Lower leg skin (tissue), 4 donors: ENCODE results near the gene NEXN. TPM values are rescaled to one million over a fixed set of nuclear protein-coding genes. Genes with fewer than 3 reads are reported as not detected.
"Not testable (repeated sequence)": the region's sequence is repeated elsewhere in the genome, so short reads cannot be mapped to it uniquely, and the experiment has no call there.

Source experiments
- DNase-seq, 2 donors: peaks; one replicate each; pipeline ENCODE4 v3.0.0-alpha.2; 2019; ENCODE audit warnings: low spot score in 2 of 2
- H3K4me3 ChIP-seq: fragments of 200-600 bp; sonication (generic); 2 replicates; pipeline ENCODE4 v1.5.1; 2017; ENCODE audit warnings: mild to moderate bottlenecking, low read depth; ENCODE audit not compliant: poor library complexity, severe bottlenecking
- POLR2A ChIP-seq, 2 donors: fragments of 450-650 bp; IDR thresholded peaks; one replicate each; pipeline ENCODE4 v1.6.1; 2016 to 2017; ENCODE audit warnings: antibody characterized with exemption in 2 of 2, mild to moderate bottlenecking in 1 of 2, moderate library complexity in 1 of 2
- WGBS, 2 donors: methylation state at CpG; one replicate each; pipeline ENCODE4 v1.1.5; 2018; 5-methylcytosine and 5-hydroxymethylcytosine counted together
- intact Hi-C: fragments of 100-400 bp; cut with DNase I; formaldehyde crosslinking; loops from one replicate; pipeline ENCODE4 v1.15.0; 2023; ENCODE audit warnings: low total_unique reads
- total RNA-seq, 4 donors: library from RNA; depleted of rRNA; stranded (reverse); fragments of >200 nt; gene quantifications; one replicate each; pipeline ENCODE4 v1.1.0, GENCODE V29; 2016
- TF ChIP-seq, protein P1 (sequence below), 3 donors: fragments of 450-650 bp; IDR thresholded peaks; one replicate each; pipeline ENCODE4 v1.5.1; 2016; ENCODE audit warnings: antibody characterized with exemption in 3 of 3, mild to moderate bottlenecking in 3 of 3, moderate library complexity in 2 of 3

Gene NEXN
- total RNA-seq, 4 donors from 2014 or later = 0.84 to 4.3 (median 2.0) TPM

DNA sequence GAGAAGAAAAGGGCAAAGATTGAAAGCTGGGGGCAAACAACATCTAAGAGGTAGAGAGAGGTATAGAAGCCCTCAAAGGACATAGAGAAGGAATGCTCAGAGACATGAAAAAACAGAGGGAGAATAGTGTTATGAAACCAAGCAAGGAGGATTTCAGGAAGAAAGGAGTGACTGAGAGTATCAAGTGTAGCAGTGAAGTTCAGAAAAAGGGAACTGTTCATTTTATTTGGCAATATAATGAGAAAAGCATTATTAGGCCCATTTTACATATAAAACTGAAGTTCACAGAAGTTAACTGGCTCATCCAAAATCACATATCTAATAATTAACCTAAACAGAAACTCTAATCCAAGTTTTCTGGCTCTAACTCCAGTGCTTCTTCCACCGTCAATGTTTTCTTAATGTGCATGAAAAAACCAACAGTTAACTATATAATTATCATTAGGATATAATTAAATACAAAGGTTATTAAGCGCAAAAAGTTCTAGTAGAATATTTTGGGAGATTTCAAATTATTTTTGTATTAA lies 17.7 kb downstream of the NEXN start:
- H3K4me3 ChIP-seq = no peak overlapping the region
- intact Hi-C loops = no loop called here
- TF ChIP-seq, protein P1, sequence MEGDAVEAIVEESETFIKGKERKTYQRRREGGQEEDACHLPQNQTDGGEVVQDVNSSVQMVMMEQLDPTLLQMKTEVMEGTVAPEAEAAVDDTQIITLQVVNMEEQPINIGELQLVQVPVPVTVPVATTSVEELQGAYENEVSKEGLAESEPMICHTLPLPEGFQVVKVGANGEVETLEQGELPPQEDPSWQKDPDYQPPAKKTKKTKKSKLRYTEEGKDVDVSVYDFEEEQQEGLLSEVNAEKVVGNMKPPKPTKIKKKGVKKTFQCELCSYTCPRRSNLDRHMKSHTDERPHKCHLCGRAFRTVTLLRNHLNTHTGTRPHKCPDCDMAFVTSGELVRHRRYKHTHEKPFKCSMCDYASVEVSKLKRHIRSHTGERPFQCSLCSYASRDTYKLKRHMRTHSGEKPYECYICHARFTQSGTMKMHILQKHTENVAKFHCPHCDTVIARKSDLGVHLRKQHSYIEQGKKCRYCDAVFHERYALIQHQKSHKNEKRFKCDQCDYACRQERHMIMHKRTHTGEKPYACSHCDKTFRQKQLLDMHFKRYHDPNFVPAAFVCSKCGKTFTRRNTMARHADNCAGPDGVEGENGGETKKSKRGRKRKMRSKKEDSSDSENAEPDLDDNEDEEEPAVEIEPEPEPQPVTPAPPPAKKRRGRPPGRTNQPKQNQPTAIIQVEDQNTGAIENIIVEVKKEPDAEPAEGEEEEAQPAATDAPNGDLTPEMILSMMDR (IDR thresholded peaks at IDR 0.05) = no peak
- no peak for DNase-seq
- 90 to 92% methylated on average over 2 of the region's 2 CpGs for WGBS, 2 donors

DNA sequence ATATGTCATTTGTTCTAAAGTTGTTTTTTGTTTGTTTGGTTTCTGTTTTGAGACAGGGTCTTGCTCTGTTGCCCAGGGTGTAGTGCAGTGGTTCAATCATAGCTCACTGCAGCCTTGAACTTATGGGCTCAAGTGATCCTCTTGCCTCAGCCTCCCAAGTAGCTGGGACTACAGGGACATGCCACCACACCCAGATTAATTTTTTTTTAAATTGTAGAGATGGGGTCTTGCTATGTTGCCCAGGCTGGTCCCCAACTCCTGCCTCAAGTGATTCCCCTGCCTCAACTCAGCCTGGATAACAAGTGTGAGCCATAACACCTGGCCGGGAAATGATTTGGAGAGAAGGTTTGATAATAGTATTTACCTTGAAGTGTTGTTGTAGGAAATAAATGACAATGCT lies 18.2 kb downstream of the NEXN start:
- TF ChIP-seq, protein P1 (IDR thresholded peaks at IDR 0.05) = no peak
- TF ChIP-seq POLR2A (IDR thresholded peaks at IDR 0.05) = no peak
- no peak overlapping the region for H3K4me3 ChIP-seq
- no peak for DNase-seq
- 91 to 100% methylated on average over 1 of the region's 1 CpG for whole genome bisulfite sequencing, 2 donors
- intact Hi-C loops = no loop called here

DNA sequence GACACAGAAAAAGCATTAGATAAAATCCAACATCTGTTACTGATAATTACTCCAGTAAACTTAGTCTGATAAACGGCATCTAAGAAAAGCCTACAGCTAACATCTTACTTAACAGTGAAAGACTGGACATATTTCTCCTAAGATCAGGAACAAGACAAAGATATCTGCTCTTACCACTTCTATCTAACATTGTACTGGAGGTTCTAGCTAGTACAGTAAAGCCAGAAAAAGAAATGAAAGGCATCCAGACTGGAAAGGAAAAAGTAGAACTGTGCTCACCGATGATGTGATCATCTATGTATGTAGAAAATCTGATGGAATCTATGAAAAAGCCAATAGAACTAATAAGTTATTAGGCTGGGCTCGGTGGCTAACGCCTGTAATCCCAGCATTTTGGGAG lies 21.7 kb downstream of the NEXN start:
- WGBS, 2 donors = 86 to 88% methylated on average over 4 of the region's 4 CpGs
- DNase-seq = no peak
- TF ChIP-seq POLR2A (IDR thresholded peaks at IDR 0.05) = no peak
- TF ChIP-seq, protein P1 (IDR thresholded peaks at IDR 0.05) = no peak
- H3K4me3 ChIP-seq = no peak overlapping the region
- intact Hi-C loops = no loop called here

DNA sequence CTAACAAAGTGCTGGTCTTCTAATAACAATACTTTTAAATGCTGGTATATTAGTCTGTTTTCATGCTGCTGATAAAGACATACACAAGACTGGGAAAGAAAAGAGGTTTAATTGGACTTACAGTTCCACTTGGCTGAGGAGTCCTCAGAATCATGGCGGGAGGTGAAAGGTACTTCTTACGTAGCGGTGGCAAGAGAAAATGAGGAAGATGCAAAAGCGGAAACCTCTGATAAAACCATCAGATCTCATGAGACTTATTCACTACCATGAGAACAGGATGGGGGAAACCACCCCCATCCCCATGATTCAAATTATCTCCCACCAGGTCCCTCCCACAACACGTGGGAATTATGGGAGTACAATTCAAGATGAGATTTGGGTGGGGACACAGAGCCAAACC lies 30.5 kb downstream of the NEXN start:
- WGBS, 2 donors = 93 to 95% methylated on average over 5 of the region's 5 CpGs
- H3K4me3 ChIP-seq, intact Hi-C loops, DNase-seq: not testable (repeated sequence)

DNA sequence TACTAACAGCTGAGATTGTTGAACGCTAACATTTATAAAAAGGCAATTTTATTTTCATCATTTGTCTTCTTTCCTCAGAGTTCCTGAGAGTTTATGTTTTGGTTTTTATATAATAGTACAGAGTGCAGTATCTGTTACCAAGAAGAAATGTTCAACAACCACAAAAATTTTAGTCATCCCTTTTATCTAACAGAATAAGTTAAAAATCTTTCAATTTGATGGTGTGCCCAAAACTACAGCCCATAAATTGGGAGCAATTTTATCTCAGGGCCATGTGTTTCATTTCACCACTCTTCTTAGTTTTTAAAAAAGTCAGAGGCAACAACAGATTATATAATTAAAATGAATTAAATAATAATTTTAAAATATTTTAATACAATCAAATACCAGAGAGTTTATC lies 37.1 kb downstream of the NEXN start:
- WGBS, 2 donors = 62 to 63% methylated on average over 1 of the region's 1 CpG
- H3K4me3 ChIP-seq = no peak overlapping the region
- TF ChIP-seq, protein P1 (IDR thresholded peaks at IDR 0.05) = no peak
- no peak for TF ChIP-seq POLR2A (IDR thresholded peaks at IDR 0.05)
- DNase-seq = no peak
- intact Hi-C loops = no loop called here

DNA sequence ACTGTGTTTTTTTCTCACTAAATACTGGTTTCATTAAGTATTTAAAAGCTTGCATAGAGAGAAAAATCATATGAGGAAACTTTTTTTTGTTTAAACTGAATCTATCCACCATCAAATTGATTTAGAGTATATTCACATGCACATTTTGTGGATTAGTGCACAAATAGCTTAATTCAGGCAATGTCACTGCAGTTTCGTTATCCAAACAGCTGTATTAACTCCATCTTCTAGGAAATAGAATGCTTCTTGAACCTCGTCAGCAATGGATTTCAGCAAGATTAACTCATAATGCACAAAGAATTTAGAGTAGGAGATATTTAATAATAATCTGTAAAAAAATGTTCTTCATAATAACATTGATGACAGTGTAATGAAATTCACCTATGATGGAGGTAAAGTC lies 37.5 kb downstream of the NEXN start:
- 85 to 86% methylated on average over 2 of the region's 2 CpGs for WGBS, 2 donors
- TF ChIP-seq, protein P1 (IDR thresholded peaks at IDR 0.05) = no peak
- no peak for TF ChIP-seq POLR2A (IDR thresholded peaks at IDR 0.05)
- no peak for DNase-seq
- no peak overlapping the region for H3K4me3 ChIP-seq
- intact Hi-C loops = no loop called here
